ENCODE data around the gene ZNF213.

Gene ZNF213

DNA sequence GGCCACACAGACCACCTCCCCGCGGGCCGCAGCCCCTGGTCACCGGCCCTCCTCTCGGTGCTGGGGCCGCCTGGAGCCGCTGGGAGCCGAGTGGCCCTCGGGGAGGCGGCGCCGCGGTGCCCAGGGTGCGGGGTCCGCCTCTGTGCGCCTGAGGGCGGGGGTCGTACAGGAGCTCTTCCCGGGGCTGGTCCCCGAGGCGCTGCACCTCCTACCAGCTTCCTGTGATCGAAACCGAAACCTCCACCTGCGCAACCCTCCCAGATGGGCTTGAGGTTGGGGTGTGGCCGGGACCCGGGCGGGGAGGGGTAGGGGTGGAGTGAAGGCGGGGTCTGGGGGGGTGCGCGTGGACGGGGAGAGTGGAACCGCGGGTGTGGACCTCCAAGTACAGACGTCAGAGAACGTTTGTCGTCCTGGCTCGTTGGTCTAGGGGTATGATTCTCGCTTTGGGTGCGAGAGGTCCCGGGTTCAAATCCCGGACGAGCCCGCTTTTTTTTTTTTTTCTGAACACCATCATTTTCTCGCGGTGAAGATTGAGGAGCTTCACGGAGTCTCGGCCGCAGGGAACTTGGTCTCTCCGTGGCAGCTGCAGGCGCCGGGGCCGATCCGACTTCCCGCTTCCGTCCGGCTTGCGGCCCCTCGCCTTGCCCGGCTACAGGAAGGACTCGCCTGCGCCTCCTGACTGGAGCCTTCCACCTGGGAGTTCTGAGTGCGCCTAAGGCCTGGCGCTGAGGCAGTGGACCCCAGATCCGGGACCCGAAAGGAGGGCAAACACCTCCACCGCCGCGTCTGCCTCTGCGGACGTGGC is 23.9 kb downstream of the ZNF213 start:
- Histone ChIP-seq H3K18ac (ENCODE audit: low read length) (peak overlapping the region; percentile 72), H3K27me3 (ENCODE audit: insufficient read depth, low read length) (no peaks in the 10 kb centered on the region), H3K27ac (ENCODE audit: low read depth, low read length) (peak overlapping the region; percentile 63), H3K4me3 (ENCODE audit: low read depth, low read length) (peak overlapping the region; percentile 70), H2BK120ac (ENCODE audit: insufficient read depth, low read length, poor library complexity) (peak overlapping the region; percentile 20), H2BK5ac (ENCODE audit: low read depth, low read length, poor library complexity) (peak overlapping the region; percentile 59), H3K4ac (ENCODE audit: low read depth, low read length) (peak overlapping the region; percentile 37), H3K79me2 (ENCODE audit: control insufficient read depth, insufficient read depth, low read length, poor library complexity) (peaks cover 8% of the 10 kb centered on the region), H2AFZ (ENCODE audit: insufficient read depth, low read length, poor library complexity) (peak overlapping the region; percentile 95), H2AK5ac (ENCODE audit: low read length) (no peak overlapping the region), H3K9ac (ENCODE audit: low read length) (peak overlapping the region; percentile 76), H3K9me3 (ENCODE audit: insufficient read depth, low read depth, low read length) (peaks cover 5% of the 10 kb centered on the region), H3K14ac (ENCODE audit: low read length) (peak overlapping the region; percentile 78), H3K23ac (ENCODE audit: low read length) (no peak overlapping the region), H3K4me2 (ENCODE audit: low read length) (peak overlapping the region; percentile 81), H2BK12ac (ENCODE audit: low read length) (no peak overlapping the region), H3K79me1 (ENCODE audit: low read length) (peaks cover 7% of the 10 kb centered on the region), H3K4me1 (ENCODE audit: control insufficient read depth in 1 of 2, insufficient read depth in 2 of 2, low read length in 2 of 2) (peaks cover 6 to 9% of the 10 kb centered on the region in 2 experiments), H4K8ac (ENCODE audit: low read depth, low read length) (peak overlapping the region; percentile 86), H4K91ac (ENCODE audit: low read depth, low read length) (peak overlapping the region; percentile 41), H3K36me3 (ENCODE audit: control insufficient read depth in 1 of 2, insufficient read depth in 2 of 2, low read length in 2 of 2) (no peaks in the 10 kb centered on the region), H4K12ac (ENCODE audit: low read depth, low read length) (peak overlapping the region; percentile 23)
- no CpG with 5 or more reads among the region's 70 CpGs for WGBS (ENCODE audit: extremely low coverage, insufficient coverage, insufficient read length)
- peak; percentile 80 to 82 for DNase-seq

DNA sequence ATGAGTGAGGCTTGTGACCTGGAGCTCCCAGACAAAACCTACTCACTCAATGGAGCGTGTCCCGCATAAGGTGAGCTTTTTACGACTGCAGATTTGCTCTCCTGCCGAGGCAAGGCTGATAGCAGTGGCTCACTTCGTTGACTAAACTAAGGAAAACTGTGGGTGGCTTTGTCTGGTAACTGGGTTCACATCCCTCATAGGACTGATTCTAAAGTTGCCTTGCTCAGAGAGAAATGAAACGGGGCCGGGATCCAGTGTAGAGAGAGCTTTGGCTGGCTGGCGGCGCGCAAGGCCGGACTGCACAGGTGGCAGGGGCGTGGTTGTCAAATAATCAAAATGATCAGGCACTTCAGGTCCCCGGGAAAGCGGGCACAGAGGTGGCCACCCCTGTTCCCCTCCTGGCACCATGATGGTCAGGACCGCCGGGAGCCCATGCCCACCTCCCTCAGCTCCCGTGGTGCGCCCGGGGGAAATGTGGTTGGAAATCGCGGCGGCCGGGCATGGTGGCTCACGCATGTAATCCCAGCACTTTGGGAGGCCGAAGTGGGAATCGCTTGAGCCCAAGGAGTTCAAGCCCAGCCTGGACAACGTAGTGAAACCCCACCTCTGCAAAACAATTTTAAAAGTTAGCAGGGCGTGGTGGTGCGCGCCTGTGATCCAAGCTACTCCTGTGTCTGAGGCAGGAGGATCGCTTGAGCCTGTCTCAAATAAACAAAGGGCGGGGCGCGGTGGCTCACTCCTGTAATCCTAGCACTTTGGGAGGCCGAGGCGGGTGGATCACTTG is 26.6 kb downstream of the ZNF213 start:
- H2BK5ac ChIP-seq (ENCODE audit: low read depth, low read length, poor library complexity) = no peak overlapping the region
- no peak overlapping the region for H3K4ac ChIP-seq (ENCODE audit: low read depth, low read length)
- H3K36me3 ChIP-seq (ENCODE audit: control insufficient read depth in 1 of 2, insufficient read depth in 2 of 2, low read length in 2 of 2) = no peaks in the 10 kb centered on the region
- no peak overlapping the region for H3K4me3 ChIP-seq (ENCODE audit: low read depth, low read length)
- H3K4me2 ChIP-seq (ENCODE audit: low read length) = no peak overlapping the region
- H3K14ac ChIP-seq (ENCODE audit: low read length) = no peak overlapping the region
- H3K4me1 ChIP-seq (ENCODE audit: control insufficient read depth in 1 of 2, insufficient read depth in 2 of 2, low read length in 2 of 2) = peaks cover 6 to 9% of the 10 kb centered on the region in 2 experiments
- no peaks in the 10 kb centered on the region for H3K27me3 ChIP-seq (ENCODE audit: insufficient read depth, low read length)
- peaks cover 8% of the 10 kb centered on the region for H3K79me2 ChIP-seq (ENCODE audit: control insufficient read depth, insufficient read depth, low read length, poor library complexity)
- no peak overlapping the region for H2BK12ac ChIP-seq (ENCODE audit: low read length)
- H3K27ac ChIP-seq (ENCODE audit: low read depth, low read length) = no peak overlapping the region
- H3K79me1 ChIP-seq (ENCODE audit: low read length) = peaks cover 7% of the 10 kb centered on the region
- peaks cover 6% of the 10 kb centered on the region for H3K9me3 ChIP-seq (ENCODE audit: insufficient read depth, low read depth, low read length)
- no peak overlapping the region for H4K12ac ChIP-seq (ENCODE audit: low read depth, low read length)
- H3K18ac ChIP-seq (ENCODE audit: low read length) = no peak overlapping the region
- no peak overlapping the region for H3K23ac ChIP-seq (ENCODE audit: low read length)
- H4K91ac ChIP-seq (ENCODE audit: low read depth, low read length) = no peak overlapping the region
- no CpG with 5 or more reads among the region's 36 CpGs for WGBS (ENCODE audit: extremely low coverage, insufficient coverage, insufficient read length)
- no peak overlapping the region for H4K8ac ChIP-seq (ENCODE audit: low read depth, low read length)
- H2BK120ac ChIP-seq (ENCODE audit: insufficient read depth, low read length, poor library complexity) = no peak overlapping the region
- DNase-seq = peak; percentile 64 to 75
- no peak overlapping the region for H2AFZ ChIP-seq (ENCODE audit: insufficient read depth, low read length, poor library complexity)
- no peak overlapping the region for H2AK5ac ChIP-seq (ENCODE audit: low read length)
- H3K9ac ChIP-seq (ENCODE audit: low read length) = no peak overlapping the region

DNA sequence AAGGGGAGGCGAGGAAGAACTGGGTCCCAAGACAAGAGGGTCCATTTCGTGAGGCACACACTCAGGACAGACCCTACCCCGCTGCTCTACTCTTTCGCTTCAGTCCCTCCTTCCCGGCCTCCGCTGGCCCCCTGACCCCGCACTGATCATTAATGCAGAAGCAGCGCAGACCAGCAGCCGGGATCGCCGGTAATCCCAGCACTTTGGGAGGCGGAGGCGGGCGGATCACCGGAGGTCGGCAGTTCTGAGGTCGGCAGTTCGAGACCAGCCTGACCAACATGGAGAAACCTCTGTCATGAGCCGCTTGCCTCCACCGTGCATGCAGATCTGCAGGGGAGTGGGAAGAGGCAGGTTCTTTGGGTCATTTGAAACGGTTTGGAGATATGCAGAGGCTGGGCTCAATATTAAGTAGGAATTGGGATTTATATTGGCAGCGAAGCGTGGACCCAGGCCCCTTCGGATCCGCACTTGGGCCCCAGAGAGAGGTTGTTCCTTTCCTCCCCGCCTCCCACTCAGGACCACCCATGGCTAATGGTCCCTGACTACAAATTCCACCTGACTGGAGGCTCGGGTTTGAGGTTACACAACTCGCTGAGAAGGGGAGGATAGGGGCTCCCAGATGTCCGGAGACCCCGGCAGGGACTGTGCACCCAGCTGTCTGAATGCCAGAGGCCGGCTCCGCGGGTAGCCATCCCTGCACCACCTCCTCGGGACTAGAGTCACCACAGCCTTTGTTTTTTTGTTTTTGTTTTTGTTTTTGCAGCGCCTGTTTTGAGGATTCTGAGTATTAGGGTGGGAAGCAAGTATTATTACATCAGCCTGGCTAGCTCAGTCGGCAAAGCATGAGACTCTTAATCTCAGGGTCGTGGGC is 29.5 kb downstream of the ZNF213 start:
- no peak overlapping the region for H3K4me2 ChIP-seq (ENCODE audit: low read length)
- H3K4me1 ChIP-seq (ENCODE audit: control insufficient read depth in 1 of 2, insufficient read depth in 2 of 2, low read length in 2 of 2) = no peaks in the 10 kb centered on the region
- H3K36me3 ChIP-seq (ENCODE audit: control insufficient read depth in 1 of 2, insufficient read depth in 2 of 2, low read length in 2 of 2) = no peaks in the 10 kb centered on the region
- H3K4ac ChIP-seq (ENCODE audit: low read depth, low read length) = no peak overlapping the region
- H3K79me2 ChIP-seq (ENCODE audit: control insufficient read depth, insufficient read depth, low read length, poor library complexity) = no peaks in the 10 kb centered on the region
- no peak overlapping the region for H2AK5ac ChIP-seq (ENCODE audit: low read length)
- no CpG with 5 or more reads among the region's 37 CpGs for WGBS (ENCODE audit: extremely low coverage, insufficient coverage, insufficient read length)
- H3K79me1 ChIP-seq (ENCODE audit: low read length) = no peaks in the 10 kb centered on the region
- no peak overlapping the region for H4K12ac ChIP-seq (ENCODE audit: low read depth, low read length)
- H3K27ac ChIP-seq (ENCODE audit: low read depth, low read length) = no peak overlapping the region
- H3K4me3 ChIP-seq (ENCODE audit: low read depth, low read length) = no peak overlapping the region
- no peak overlapping the region for H3K23ac ChIP-seq (ENCODE audit: low read length)
- peaks cover 5% of the 10 kb centered on the region for H3K27me3 ChIP-seq (ENCODE audit: insufficient read depth, low read length)
- no peak overlapping the region for H4K91ac ChIP-seq (ENCODE audit: low read depth, low read length)
- no peak overlapping the region for H3K9ac ChIP-seq (ENCODE audit: low read length)
- H2BK120ac ChIP-seq (ENCODE audit: insufficient read depth, low read length, poor library complexity) = no peak overlapping the region
- H2BK5ac ChIP-seq (ENCODE audit: low read depth, low read length, poor library complexity) = no peak overlapping the region
- no peak overlapping the region for H3K14ac ChIP-seq (ENCODE audit: low read length)
- H2AFZ ChIP-seq (ENCODE audit: insufficient read depth, low read length, poor library complexity) = no peak overlapping the region
- H3K18ac ChIP-seq (ENCODE audit: low read length) = no peak overlapping the region
- DNase-seq = no peak
- no peak overlapping the region for H4K8ac ChIP-seq (ENCODE audit: low read depth, low read length)
- no peak overlapping the region for H2BK12ac ChIP-seq (ENCODE audit: low read length)
- H3K9me3 ChIP-seq (ENCODE audit: insufficient read depth, low read depth, low read length) = peaks cover 2% of the 10 kb centered on the region

Measured in trophoblast cell (in vitro differentiated cells and primary cell).